Endometrial microvascular endothelial cells (primary cell): ENCODE data around the gene PRXL2C. TPM values are rescaled to one million over a fixed set of nuclear protein-coding genes. Genes with fewer than 3 reads are reported as not detected.
"Not testable (repeated sequence)": the region's sequence is repeated elsewhere in the genome, so short reads cannot be mapped to it uniquely, and the experiment has no call there.

Experiments used
- in situ Hi-C: cut with HindIII; loops from 2 replicates; pipeline ENCODE4 v1.10.0; 2017; ENCODE audit warnings: low sequenced_read_pairs, low pct_unique_long_range_greater_than_20kb; ENCODE audit errors: inconsistent ontology term
- total RNA-seq: library from RNA; depleted of rRNA; stranded (reverse); fragments of >200 nt; gene quantifications from one replicate; pipeline ENCODE4 v1.2.3, GENCODE V29; 2015; ENCODE audit errors: inconsistent ontology term

The PRXL2C gene
- total RNA-seq, 1 donor from 2014 or later: 21.9 TPM

- in situ Hi-C loops: no loop called here
These were observed 493 bp downstream of the PRXL2C start for GRCh38 chr9:96654450-96655197.

- in situ Hi-C loops: no loop called here
These were observed 3.5 kb downstream of the PRXL2C start for GRCh38 chr9:96651626-96652025.

GRCh38 chr9:96649620-96650324 lies 5.3 kb downstream of the PRXL2C start:
- in situ Hi-C loops: no loop called here

GRCh38 chr9:96646081-96646991 lies 8.8 kb downstream of the PRXL2C start:
- in situ Hi-C loops: no loop called here

- in situ Hi-C loops: no loop called here
These were observed 11.0 kb downstream of the PRXL2C start for GRCh38 chr9:96644137-96644536.

GRCh38 chr9:96641514-96641913 lies 13.6 kb downstream of the PRXL2C start:
- in situ Hi-C loops: no loop called here

GRCh38 chr9:96638606-96639364 lies 16.3 kb downstream of the PRXL2C start:
- in situ Hi-C loops: no loop called here

GRCh38 chr9:96636368-96636767 lies 18.7 kb downstream of the PRXL2C start:
- in situ Hi-C loops: no loop called here

GRCh38 chr9:96633579-96633978 lies 21.5 kb downstream of the PRXL2C start:
- in situ Hi-C loops: not testable (repeated sequence)

- in situ Hi-C loops: no loop called here
These were observed 28.2 kb downstream of the PRXL2C start for GRCh38 chr9:96626912-96627311.

GRCh38 chr9:96621618-96622017 lies 33.5 kb downstream of the PRXL2C start:
- in situ Hi-C loops: no loop called here

GRCh38 chr9:96620832-96621269 lies 34.3 kb downstream of the PRXL2C start:
- in situ Hi-C loops: no loop called here

GRCh38 chr9:96620181-96620514 lies 35.0 kb downstream of the PRXL2C start:
- in situ Hi-C loops: no loop called here

GRCh38 chr9:96619491-96620180 lies 35.5 kb downstream of the PRXL2C start, which contains the start of gene CDC14B:
CDC14B (minus strand) TSS chr9:96619843; CDS start chr9:96619378, 465 bp downstream.
- in situ Hi-C loops: no loop called here

- in situ Hi-C loops: no loop called here
These were observed 36.0 kb downstream of the PRXL2C start for GRCh38 chr9:96619124-96619465.

- in situ Hi-C loops: no loop called here
These were observed 36.7 kb downstream of the PRXL2C start for GRCh38 chr9:96618209-96619123.

- in situ Hi-C loops: no loop called here
These were observed 37.5 kb downstream of the PRXL2C start for GRCh38 chr9:96617439-96618185.
